GM23338 (cell line): Measurements from ENCODE around the gene FBLN1. TPM values are rescaled to one million over a fixed set of nuclear protein-coding genes. Genes with fewer than 3 reads are reported as not detected.

Source experiments
- ATAC-seq: fragments of 200-7000 bp; cut with Tn5 transposase; 3 replicates; pipeline ENCODE4 v1.9.1; 2020
- DNase-seq: peaks from one replicate; pipeline ENCODE4 v3.0.0-alpha.2; 2015; ENCODE audit warnings: low spot score
- H2AFZ ChIP-seq: fragments of 200-600 bp; sonication (generic); 2 replicates; pipeline ENCODE4 v1.8.0; 2016; ENCODE audit warnings: antibody characterized with exemption, mild to moderate bottlenecking, moderate library complexity
- H3F3A ChIP-seq: fragments of 200-600 bp; sonication (generic); replicated peaks from 2 replicates; pipeline ENCODE4 v1.8.0; 2017; ENCODE audit warnings: antibody characterized with exemption, mixed run types, low read depth
- H3K27ac ChIP-seq: fragments of 200-600 bp; sonication (generic); 2 replicates; pipeline ENCODE4 v1.6.1; 2016; ENCODE audit warnings: low read depth
- H3K27me3 ChIP-seq: fragments of 200-600 bp; sonication (generic); 2 replicates; pipeline ENCODE4 v1.8.0; 2016; ENCODE audit warnings: mild to moderate bottlenecking, mixed run types, moderate library complexity; ENCODE audit not compliant: insufficient read depth
- H3K36me3 ChIP-seq: fragments of 200-600 bp; sonication (generic); 2 replicates; pipeline ENCODE4 v1.8.0; 2016; ENCODE audit warnings: mild to moderate bottlenecking; ENCODE audit not compliant: insufficient read depth
- H3K4me1 ChIP-seq: fragments of 200-600 bp; sonication (generic); 2 replicates; pipeline ENCODE4 v1.8.0; 2016; ENCODE audit warnings: mild to moderate bottlenecking, moderate library complexity; ENCODE audit not compliant: insufficient read depth
- H3K4me2 ChIP-seq: fragments of 200-600 bp; sonication (generic); 2 replicates; pipeline ENCODE4 v1.7.1; 2017; ENCODE audit warnings: mixed run types
- H3K4me3 ChIP-seq: fragments of 200-600 bp; sonication (generic); 2 replicates; pipeline ENCODE4 v1.6.1; 2016; ENCODE audit warnings: mixed run types
- H3K79me2 ChIP-seq: fragments of 200-600 bp; sonication (generic); replicated peaks from 2 replicates; pipeline ENCODE4 v1.8.0; 2017; ENCODE audit warnings: mild to moderate bottlenecking; ENCODE audit not compliant: insufficient read depth
- H3K9me2 ChIP-seq: fragments of 200-600 bp; sonication (generic); 2 replicates; pipeline ENCODE4 v1.8.0; 2017; ENCODE audit not compliant: insufficient read depth
- H4K20me1 ChIP-seq: fragments of 200-600 bp; sonication (generic); replicated peaks from 2 replicates; pipeline ENCODE4 v1.8.0; 2017; ENCODE audit warnings: mild to moderate bottlenecking; ENCODE audit not compliant: insufficient read depth
- H3K27ac Mint-ChIP-seq: 2 replicates; pipeline ENCODE4 v1.8.0; 2020; ENCODE audit warnings: inconsistent platforms, mild to moderate bottlenecking, moderate library complexity, mixed read lengths
- H3K27me3 Mint-ChIP-seq: 3 replicates; pipeline ENCODE4 v1.8.0; 2022; ENCODE audit warnings: low read depth, mild to moderate bottlenecking, moderate library complexity, mixed read lengths, inconsistent platforms; ENCODE audit not compliant: insufficient read depth, poor library complexity
- H3K36me3 Mint-ChIP-seq: 3 replicates; pipeline ENCODE4 v1.8.0; 2021; ENCODE audit warnings: low read depth, mild to moderate bottlenecking, inconsistent platforms, moderate library complexity, mixed read lengths
- H3K4me1 Mint-ChIP-seq: 3 replicates; pipeline ENCODE4 v1.8.0; 2020; ENCODE audit warnings: mild to moderate bottlenecking, inconsistent platforms, mixed read lengths
- H3K4me3 Mint-ChIP-seq: 3 replicates; pipeline ENCODE4 v1.8.0; 2021; ENCODE audit warnings: moderate library complexity, mild to moderate bottlenecking, inconsistent platforms, mixed read lengths
- H3K9me3 Mint-ChIP-seq: 3 replicates; pipeline ENCODE4 v1.8.0; 2020; ENCODE audit warnings: moderate library complexity, mild to moderate bottlenecking, inconsistent platforms, mixed read lengths
- CREB1 ChIP-seq: fragments of 250-450 bp; sonication (Bioruptor Pico); IDR thresholded peaks from 2 replicates; pipeline ENCODE4 v1.5.0; 2020; ENCODE audit warnings: low read depth, mild to moderate bottlenecking, moderate library complexity
- EZH2 ChIP-seq: fragments of 200-600 bp; sonication (generic); IDR thresholded peaks from one replicate; pipeline ENCODE4 v1.8.0; 2017; ENCODE audit warnings: antibody characterized with exemption, mild to moderate bottlenecking, low read depth; ENCODE audit not compliant: unreplicated experiment
- EZH2phosphoT487 ChIP-seq: fragments of 200-600 bp; sonication (generic); IDR thresholded peaks from one replicate; pipeline ENCODE4 v1.8.1; 2018; ENCODE audit warnings: antibody characterized with exemption; ENCODE audit not compliant: unreplicated experiment
- JUNB ChIP-seq: IDR thresholded peaks from one replicate; pipeline ENCODE4 v1.6.1; 2016; ENCODE audit warnings: antibody characterized with exemption; ENCODE audit not compliant: unreplicated experiment
- NANOG ChIP-seq: IDR thresholded peaks from 2 replicates; pipeline ENCODE4 v1.6.1; 2016; ENCODE audit warnings: antibody characterized with exemption, borderline replicate concordance
- POLR2AphosphoS5 ChIP-seq: IDR thresholded peaks from 2 replicates; pipeline ENCODE4 v1.6.1; 2016; ENCODE audit warnings: antibody characterized with exemption, low read depth
- STAT1 ChIP-seq: IDR thresholded peaks from one replicate; pipeline ENCODE4 v1.6.1; 2016; ENCODE audit warnings: antibody characterized with exemption; ENCODE audit not compliant: unreplicated experiment
- ZNF114 ChIP-seq: fragments of 250-450 bp; sonication (Bioruptor Pico); IDR thresholded peaks from 2 replicates; pipeline ENCODE4 v1.5.0; 2020; ENCODE audit warnings: mild to moderate bottlenecking, moderate library complexity
- ZNF331 ChIP-seq: fragments of 250-450 bp; sonication (Bioruptor Pico); IDR thresholded peaks from 2 replicates; pipeline ENCODE4 v1.5.0; 2020; ENCODE audit warnings: low read depth, mild to moderate bottlenecking, moderate library complexity
- polyA plus RNA-seq: library from polyadenylated mRNA; unstranded; fragments of >200 nt; fragmentation: Nextera tagmentation; extraction: Ambion mirVana; gene quantifications from 2 replicates; pipeline ENCODE4 v1.2.1, GENCODE V29; 2016
- total RNA-seq: library from RNA; depleted of rRNA; stranded (reverse); fragments of >200 nt; shearing (Covaris generic); gene quantifications from 2 replicates; pipeline ENCODE4 v1.2.3, GENCODE V29; 2014
- TF ChIP-seq, protein P1 (sequence below): IDR thresholded peaks from one replicate; pipeline ENCODE4 v1.6.1; 2018; ENCODE audit warnings: antibody characterized with exemption; ENCODE audit not compliant: unreplicated experiment
- TF ChIP-seq, protein P2 (sequence below): IDR thresholded peaks from 2 replicates; pipeline ENCODE4 v1.6.1; 2016; ENCODE audit warnings: antibody characterized with exemption
- TF ChIP-seq, protein P3 (sequence below), 2 experiments: fragments of 200-600 bp in 1 of 2; sonication (generic) in 1 of 2; conservative IDR thresholded peaks; 2 replicates each; pipeline versions ENCODE4 v1.5.1 to v1.6.1; 2016 to 2017; ENCODE audit warnings: antibody characterized with exemption in 2 of 2, low read depth in 2 of 2, mild to moderate bottlenecking in 2 of 2, moderate library complexity in 1 of 2
- TF ChIP-seq, protein P4 (sequence below): fragments of 250-450 bp; sonication (Bioruptor Pico); IDR thresholded peaks from 2 replicates; pipeline ENCODE4 v1.5.0; 2020; ENCODE audit warnings: mild to moderate bottlenecking, moderate library complexity

The FBLN1 gene
- total and polyA plus RNA-seq, 2 experiments from 2014 or later = 90.1 to 137 TPM

DNA sequence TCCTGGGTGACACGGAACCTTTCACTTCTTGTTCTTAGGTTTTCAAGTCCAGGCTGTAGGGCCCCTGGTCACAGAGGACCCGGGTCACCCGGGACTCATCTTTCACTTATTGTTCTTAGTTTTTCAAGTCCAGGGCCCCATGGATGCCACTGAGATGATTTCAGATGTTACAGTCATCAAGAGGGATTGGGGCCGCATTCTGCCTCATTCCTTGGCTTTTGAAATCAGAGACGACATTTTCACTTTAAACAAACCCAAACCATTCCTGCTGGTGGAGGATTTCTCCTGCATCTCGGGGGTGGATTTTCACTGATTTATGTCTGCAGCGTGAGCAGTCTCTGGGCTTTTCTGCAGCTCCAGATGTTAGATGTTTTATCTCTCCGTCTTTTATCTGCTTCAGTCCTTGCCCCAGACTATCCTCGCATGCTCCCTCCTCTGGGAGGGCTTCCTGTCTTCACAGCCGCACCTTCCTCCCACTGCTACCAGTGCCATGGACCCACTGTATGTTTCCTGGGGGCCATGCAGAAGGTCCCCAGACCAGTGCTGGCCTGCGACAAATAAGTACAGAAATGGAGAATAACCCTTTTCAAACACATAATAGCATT lies 27.4 kb downstream of the FBLN1 start:
- no peaks in the 10 kb centered on the region; the same call in 2 of the 3 replicates for H3K4me1 Mint-ChIP-seq
- H3K4me3 Mint-ChIP-seq = no peak overlapping the region
- no peaks in the 10 kb centered on the region for H3K9me3 Mint-ChIP-seq
- no peaks in the 10 kb centered on the region for H3K27me3 Mint-ChIP-seq
- Histone ChIP-seq H3F3A (no peaks in the 10 kb centered on the region), H3K4me1 (no peaks in the 10 kb centered on the region), H4K20me1 (peaks cover 8% of the 10 kb centered on the region), H2AFZ (no peak overlapping the region), H3K27ac (no peak overlapping the region), H3K4me3 (no peak overlapping the region), H3K36me3 (peaks cover 9% of the 10 kb centered on the region), H3K79me2 (no peaks in the 10 kb centered on the region), H3K9me2 (no peaks in the 10 kb centered on the region), H3K27me3 (no peaks in the 10 kb centered on the region), H3K4me2 (no peak overlapping the region)
- peaks cover 66% of the 10 kb centered on the region for H3K36me3 Mint-ChIP-seq
- H3K27ac Mint-ChIP-seq = no peak overlapping the region
- no peak for DNase-seq
- no peak for ATAC-seq
- TF ChIP-seq EZH2 = no peak
- TF ChIP-seq NANOG = no peak
- no peak for TF ChIP-seq ZNF114 (CRISPR knock-in tag)
- TF ChIP-seq, protein P1, sequence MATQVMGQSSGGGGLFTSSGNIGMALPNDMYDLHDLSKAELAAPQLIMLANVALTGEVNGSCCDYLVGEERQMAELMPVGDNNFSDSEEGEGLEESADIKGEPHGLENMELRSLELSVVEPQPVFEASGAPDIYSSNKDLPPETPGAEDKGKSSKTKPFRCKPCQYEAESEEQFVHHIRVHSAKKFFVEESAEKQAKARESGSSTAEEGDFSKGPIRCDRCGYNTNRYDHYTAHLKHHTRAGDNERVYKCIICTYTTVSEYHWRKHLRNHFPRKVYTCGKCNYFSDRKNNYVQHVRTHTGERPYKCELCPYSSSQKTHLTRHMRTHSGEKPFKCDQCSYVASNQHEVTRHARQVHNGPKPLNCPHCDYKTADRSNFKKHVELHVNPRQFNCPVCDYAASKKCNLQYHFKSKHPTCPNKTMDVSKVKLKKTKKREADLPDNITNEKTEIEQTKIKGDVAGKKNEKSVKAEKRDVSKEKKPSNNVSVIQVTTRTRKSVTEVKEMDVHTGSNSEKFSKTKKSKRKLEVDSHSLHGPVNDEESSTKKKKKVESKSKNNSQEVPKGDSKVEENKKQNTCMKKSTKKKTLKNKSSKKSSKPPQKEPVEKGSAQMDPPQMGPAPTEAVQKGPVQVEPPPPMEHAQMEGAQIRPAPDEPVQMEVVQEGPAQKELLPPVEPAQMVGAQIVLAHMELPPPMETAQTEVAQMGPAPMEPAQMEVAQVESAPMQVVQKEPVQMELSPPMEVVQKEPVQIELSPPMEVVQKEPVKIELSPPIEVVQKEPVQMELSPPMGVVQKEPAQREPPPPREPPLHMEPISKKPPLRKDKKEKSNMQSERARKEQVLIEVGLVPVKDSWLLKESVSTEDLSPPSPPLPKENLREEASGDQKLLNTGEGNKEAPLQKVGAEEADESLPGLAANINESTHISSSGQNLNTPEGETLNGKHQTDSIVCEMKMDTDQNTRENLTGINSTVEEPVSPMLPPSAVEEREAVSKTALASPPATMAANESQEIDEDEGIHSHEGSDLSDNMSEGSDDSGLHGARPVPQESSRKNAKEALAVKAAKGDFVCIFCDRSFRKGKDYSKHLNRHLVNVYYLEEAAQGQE = no peak
- no peak for TF ChIP-seq JUNB
- no peak for TF ChIP-seq EZH2phosphoT487
- TF ChIP-seq, protein P2, sequence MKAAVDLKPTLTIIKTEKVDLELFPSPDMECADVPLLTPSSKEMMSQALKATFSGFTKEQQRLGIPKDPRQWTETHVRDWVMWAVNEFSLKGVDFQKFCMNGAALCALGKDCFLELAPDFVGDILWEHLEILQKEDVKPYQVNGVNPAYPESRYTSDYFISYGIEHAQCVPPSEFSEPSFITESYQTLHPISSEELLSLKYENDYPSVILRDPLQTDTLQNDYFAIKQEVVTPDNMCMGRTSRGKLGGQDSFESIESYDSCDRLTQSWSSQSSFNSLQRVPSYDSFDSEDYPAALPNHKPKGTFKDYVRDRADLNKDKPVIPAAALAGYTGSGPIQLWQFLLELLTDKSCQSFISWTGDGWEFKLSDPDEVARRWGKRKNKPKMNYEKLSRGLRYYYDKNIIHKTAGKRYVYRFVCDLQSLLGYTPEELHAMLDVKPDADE = no peak
- TF ChIP-seq, protein P3, sequence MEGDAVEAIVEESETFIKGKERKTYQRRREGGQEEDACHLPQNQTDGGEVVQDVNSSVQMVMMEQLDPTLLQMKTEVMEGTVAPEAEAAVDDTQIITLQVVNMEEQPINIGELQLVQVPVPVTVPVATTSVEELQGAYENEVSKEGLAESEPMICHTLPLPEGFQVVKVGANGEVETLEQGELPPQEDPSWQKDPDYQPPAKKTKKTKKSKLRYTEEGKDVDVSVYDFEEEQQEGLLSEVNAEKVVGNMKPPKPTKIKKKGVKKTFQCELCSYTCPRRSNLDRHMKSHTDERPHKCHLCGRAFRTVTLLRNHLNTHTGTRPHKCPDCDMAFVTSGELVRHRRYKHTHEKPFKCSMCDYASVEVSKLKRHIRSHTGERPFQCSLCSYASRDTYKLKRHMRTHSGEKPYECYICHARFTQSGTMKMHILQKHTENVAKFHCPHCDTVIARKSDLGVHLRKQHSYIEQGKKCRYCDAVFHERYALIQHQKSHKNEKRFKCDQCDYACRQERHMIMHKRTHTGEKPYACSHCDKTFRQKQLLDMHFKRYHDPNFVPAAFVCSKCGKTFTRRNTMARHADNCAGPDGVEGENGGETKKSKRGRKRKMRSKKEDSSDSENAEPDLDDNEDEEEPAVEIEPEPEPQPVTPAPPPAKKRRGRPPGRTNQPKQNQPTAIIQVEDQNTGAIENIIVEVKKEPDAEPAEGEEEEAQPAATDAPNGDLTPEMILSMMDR (conservative IDR thresholded peaks at IDR 0.05; ENCODE audit: low read depth in 2 of 2) = no peak
- TF ChIP-seq POLR2AphosphoS5 = no peak
- TF ChIP-seq, protein P4, sequence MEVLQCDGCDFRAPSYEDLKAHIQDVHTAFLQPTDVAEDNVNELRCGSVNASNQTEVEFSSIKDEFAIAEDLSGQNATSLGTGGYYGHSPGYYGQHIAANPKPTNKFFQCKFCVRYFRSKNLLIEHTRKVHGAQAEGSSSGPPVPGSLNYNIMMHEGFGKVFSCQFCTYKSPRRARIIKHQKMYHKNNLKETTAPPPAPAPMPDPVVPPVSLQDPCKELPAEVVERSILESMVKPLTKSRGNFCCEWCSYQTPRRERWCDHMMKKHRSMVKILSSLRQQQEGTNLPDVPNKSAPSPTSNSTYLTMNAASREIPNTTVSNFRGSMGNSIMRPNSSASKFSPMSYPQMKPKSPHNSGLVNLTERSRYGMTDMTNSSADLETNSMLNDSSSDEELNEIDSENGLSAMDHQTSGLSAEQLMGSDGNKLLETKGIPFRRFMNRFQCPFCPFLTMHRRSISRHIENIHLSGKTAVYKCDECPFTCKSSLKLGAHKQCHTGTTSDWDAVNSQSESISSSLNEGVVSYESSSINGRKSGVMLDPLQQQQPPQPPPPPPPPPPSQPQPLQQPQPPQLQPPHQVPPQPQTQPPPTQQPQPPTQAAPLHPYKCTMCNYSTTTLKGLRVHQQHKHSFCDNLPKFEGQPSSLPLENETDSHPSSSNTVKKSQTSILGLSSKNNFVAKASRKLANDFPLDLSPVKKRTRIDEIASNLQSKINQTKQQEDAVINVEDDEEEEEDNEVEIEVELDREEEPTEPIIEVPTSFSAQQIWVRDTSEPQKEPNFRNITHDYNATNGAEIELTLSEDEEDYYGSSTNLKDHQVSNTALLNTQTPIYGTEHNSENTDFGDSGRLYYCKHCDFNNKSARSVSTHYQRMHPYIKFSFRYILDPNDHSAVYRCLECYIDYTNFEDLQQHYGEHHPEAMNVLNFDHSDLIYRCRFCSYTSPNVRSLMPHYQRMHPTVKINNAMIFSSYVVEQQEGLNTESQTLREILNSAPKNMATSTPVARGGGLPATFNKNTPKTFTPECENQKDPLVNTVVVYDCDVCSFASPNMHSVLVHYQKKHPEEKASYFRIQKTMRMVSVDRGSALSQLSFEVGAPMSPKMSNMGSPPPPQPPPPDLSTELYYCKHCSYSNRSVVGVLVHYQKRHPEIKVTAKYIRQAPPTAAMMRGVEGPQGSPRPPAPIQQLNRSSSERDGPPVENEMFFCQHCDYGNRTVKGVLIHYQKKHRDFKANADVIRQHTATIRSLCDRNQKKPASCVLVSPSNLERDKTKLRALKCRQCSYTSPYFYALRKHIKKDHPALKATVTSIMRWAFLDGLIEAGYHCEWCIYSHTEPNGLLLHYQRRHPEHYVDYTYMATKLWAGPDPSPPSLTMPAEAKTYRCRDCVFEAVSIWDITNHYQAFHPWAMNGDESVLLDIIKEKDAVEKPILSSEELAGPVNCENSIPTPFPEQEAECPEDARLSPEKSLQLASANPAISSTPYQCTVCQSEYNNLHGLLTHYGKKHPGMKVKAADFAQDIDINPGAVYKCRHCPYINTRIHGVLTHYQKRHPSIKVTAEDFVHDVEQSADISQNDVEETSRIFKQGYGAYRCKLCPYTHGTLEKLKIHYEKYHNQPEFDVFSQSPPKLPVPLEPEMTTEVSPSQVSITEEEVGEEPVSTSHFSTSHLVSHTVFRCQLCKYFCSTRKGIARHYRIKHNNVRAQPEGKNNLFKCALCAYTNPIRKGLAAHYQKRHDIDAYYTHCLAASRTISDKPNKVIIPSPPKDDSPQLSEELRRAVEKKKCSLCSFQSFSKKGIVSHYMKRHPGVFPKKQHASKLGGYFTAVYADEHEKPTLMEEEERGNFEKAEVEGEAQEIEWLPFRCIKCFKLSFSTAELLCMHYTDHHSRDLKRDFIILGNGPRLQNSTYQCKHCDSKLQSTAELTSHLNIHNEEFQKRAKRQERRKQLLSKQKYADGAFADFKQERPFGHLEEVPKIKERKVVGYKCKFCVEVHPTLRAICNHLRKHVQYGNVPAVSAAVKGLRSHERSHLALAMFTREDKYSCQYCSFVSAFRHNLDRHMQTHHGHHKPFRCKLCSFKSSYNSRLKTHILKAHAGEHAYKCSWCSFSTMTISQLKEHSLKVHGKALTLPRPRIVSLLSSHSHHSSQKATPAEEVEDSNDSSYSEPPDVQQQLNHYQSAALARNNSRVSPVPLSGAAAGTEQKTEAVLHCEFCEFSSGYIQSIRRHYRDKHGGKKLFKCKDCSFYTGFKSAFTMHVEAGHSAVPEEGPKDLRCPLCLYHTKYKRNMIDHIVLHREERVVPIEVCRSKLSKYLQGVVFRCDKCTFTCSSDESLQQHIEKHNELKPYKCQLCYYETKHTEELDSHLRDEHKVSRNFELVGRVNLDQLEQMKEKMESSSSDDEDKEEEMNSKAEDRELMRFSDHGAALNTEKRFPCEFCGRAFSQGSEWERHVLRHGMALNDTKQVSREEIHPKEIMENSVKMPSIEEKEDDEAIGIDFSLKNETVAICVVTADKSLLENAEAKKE (CRISPR knock-in tag) = no peak
- no peak for TF ChIP-seq ZNF331
- TF ChIP-seq CREB1 (CRISPR knock-in tag) = no peak
- no peak for TF ChIP-seq STAT1
